Left ventricle myocardium inferior (tissue), 1 donor: ENCODE results near the gene ATAD1. TPM values are rescaled to one million over a fixed set of nuclear protein-coding genes. Genes with fewer than 3 reads are reported as not detected.
"Not testable (repeated sequence)": the region's sequence is repeated elsewhere in the genome, so short reads cannot be mapped to it uniquely, and the experiment has no call there.

Experiments used
- DNase-seq: peaks from one replicate; pipeline ENCODE4 v3.0.0-alpha.2; 2020
- H3K27ac ChIP-seq: fragments of 200-600 bp; replicated peaks from 2 replicates; pipeline ENCODE4 v1.8.0; 2021
- H3K27me3 ChIP-seq: fragments of 200-600 bp; 2 replicates; pipeline ENCODE4 v1.8.0; 2021; ENCODE audit warnings: low read depth
- H3K36me3 ChIP-seq: fragments of 200-600 bp; 2 replicates; pipeline ENCODE4 v1.8.0; 2021
- H3K4me1 ChIP-seq: fragments of 200-600 bp; 2 replicates; pipeline ENCODE4 v1.8.0; 2021
- H3K4me3 ChIP-seq: fragments of 200-600 bp; 2 replicates; pipeline ENCODE4 v1.8.0; 2021; ENCODE audit warnings: mild to moderate bottlenecking, moderate library complexity
- H3K9me3 ChIP-seq: fragments of 200-600 bp; replicated peaks from 2 replicates; pipeline ENCODE4 v1.8.0; 2021
- CTCF ChIP-seq: fragments of 200-600 bp; IDR thresholded peaks from 2 replicates; pipeline ENCODE4 v1.8.0; 2021; ENCODE audit warnings: antibody characterized with exemption, mild to moderate bottlenecking, borderline replicate concordance
- intact Hi-C: fragments of 100-400 bp; cut with micrococcal nuclease; formaldehyde crosslinking; loops from one replicate; pipeline ENCODE4 v1.11.0; 2022
- total RNA-seq: library from RNA; stranded (reverse); fragmentation: NEBNext Ultra II Directional; extraction: Animal tissue kit (Norgen Biotek cat#: 25700); gene quantifications from one replicate; pipeline ENCODE4 v1.2.1, GENCODE V29; 2021
- donor health status: DM: no; HTN: yes; CAD: no; lungs with severe emphysema.

ATAD1 gene
- total RNA-seq, 1 donor from 2014 or later, result 93.2 TPM

GRCh38 chr10:87861566-87861952, 43.5 kb upstream of the ATAD1 start:
- peak; percentile 19 for TF ChIP-seq CTCF
- Histone ChIP-seq H3K36me3 (no peaks in the 10 kb centered on the region), H3K27ac (peak overlapping the region; percentile 100), H3K27me3 (no peaks in the 10 kb centered on the region), H3K4me1 (peaks cover 57% of the 10 kb centered on the region), H3K4me3 (peak overlapping the region; percentile 86), H3K9me3 (no peaks in the 10 kb centered on the region)
- intact Hi-C loops, result loop anchor here (10.0 kb wide), 3 partner anchors 93 to 393 kb away; no protein-coding TSS in a partner anchor
- DNase-seq, result peak; percentile 85

GRCh38 chr10:87860816-87861403, 42.9 kb upstream of the ATAD1 start:
- Histone ChIP-seq H3K4me3 (peak overlapping the region; percentile 86), H3K36me3 (no peaks in the 10 kb centered on the region), H3K9me3 (no peaks in the 10 kb centered on the region), H3K4me1 (peaks cover 51% of the 10 kb centered on the region), H3K27me3 (no peaks in the 10 kb centered on the region), H3K27ac (peak overlapping the region; percentile 100)
- DNase-seq, result no peak
- TF ChIP-seq CTCF, result no peak
- intact Hi-C loops, result loop anchor here (10.0 kb wide), 3 partner anchors 94 to 394 kb away; no protein-coding TSS in a partner anchor

GRCh38 chr10:87860156-87860795, 42.2 kb upstream of the ATAD1 start:
- DNase-seq, result no peak
- Histone ChIP-seq H3K4me3 (no peak overlapping the region), H3K9me3 (no peaks in the 10 kb centered on the region), H3K27ac (peak overlapping the region; percentile 100), H3K4me1 (peaks cover 50% of the 10 kb centered on the region), H3K36me3 (no peaks in the 10 kb centered on the region), H3K27me3 (no peaks in the 10 kb centered on the region)
- peak; percentile 57 for TF ChIP-seq CTCF
- intact Hi-C loops, result loop anchor here (10.0 kb wide), 3 partner anchors 95 to 395 kb away; no protein-coding TSS in a partner anchor

- H3K27me3 ChIP-seq, H3K36me3 ChIP-seq, H3K4me3 ChIP-seq, DNase-seq, H3K27ac ChIP-seq, H3K4me1 ChIP-seq, intact Hi-C loops, H3K9me3 ChIP-seq: not testable (repeated sequence)
These were observed 37.6 kb upstream of the ATAD1 start for GRCh38 chr10:87855665-87856064.

- H3K27me3 ChIP-seq, DNase-seq, H3K9me3 ChIP-seq, H3K4me1 ChIP-seq, H3K4me3 ChIP-seq, intact Hi-C loops, H3K36me3 ChIP-seq, H3K27ac ChIP-seq: not testable (repeated sequence)
These were observed 37.2 kb upstream of the ATAD1 start for GRCh38 chr10:87855247-87855646.

GRCh38 chr10:87852089-87852488, 34.1 kb upstream of the ATAD1 start:
- intact Hi-C loops, result loop anchor here (5.0 kb wide), 2 partner anchors 535 to 700 kb away; no protein-coding TSS in a partner anchor

More at GRCh38 chr10:87852089-87852488, 34.1 kb upstream of the ATAD1 start:
- no peak for DNase-seq
- H3K27me3 ChIP-seq, result no peaks in the 10 kb centered on the region
- TF ChIP-seq CTCF, result no peak
- H3K27ac ChIP-seq, result no peak overlapping the region
- H3K9me3 ChIP-seq, result no peaks in the 10 kb centered on the region
- H3K4me1 ChIP-seq, result no peaks in the 10 kb centered on the region
- no peaks in the 10 kb centered on the region for H3K36me3 ChIP-seq
- no peak overlapping the region for H3K4me3 ChIP-seq
